Nucleus accumbens (tissue), 56 donors: ENCODE results near the gene GSDMA.

Source experiments
- DNase-seq, 56 donors: peaks; one replicate each; lab custom pipeline; 2025; lab: John Stamatoyannopoulos, UW

GSDMA gene

DNA sequence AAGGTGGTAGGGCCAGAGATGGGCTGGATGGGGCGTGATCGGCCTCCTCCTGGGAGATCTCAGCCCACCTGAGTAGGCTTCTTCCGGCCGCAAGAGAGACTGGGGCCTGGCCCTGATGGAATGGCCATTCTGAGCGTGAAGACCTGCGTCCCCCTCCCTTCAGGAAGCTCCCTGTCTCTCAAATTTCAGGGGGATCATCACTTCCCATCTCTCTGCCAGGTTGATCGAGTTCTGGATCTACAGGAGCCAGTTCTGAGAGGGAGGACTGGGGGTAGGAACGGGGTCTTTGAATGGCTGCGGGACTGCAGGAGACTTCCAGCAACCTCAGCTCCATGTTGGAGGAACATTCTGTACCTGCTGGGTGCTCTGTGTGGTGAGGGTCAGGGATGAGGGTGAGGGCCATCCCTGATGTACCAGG lies 9.3 kb upstream of the GSDMA start:
- DNase-seq, result no peak

DNA sequence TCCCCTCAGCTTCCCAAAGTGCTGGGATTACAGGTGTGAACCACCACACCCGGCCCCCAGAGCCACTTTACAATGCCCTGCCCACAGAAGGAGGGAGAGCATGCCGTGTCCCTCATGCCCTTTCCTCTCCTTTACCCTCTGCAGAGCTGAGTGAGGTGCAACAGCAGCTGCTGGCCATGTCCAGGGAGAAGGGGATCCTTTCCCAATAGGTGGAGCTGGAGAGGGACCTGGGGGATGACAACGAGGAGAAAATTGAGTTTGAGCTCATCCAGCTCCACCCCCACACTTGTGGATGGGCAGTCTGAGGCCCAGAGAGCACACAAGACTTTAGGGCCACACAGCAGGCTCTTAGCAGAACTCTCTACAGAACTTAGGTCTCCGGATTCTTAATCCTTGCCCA lies 7.9 kb upstream of the GSDMA start:
- DNase-seq, result no peak

DNA sequence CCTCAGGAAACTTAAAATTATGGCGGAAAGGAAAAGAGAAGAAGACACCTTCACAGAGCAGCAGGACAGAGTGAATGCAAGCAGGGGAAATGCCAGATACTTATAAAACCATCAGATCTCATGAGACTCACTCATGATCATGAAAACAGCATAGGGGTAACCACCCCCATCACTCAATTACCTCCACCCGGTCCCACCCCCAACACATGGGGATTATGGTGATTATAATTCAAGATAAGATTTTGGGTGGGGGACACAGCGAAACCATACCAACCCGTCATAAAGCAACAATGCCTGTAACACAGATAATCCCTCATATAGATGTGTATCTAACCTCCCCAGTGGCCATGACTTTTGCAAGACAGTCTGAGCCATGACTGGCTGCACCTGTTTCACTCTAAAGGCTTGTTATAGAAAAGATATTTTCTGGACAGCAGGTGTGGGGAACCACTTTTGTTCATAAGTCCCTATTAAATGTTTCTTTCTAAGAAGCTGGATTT lies 7.0 kb upstream of the GSDMA start:
- no peak for DNase-seq

DNA sequence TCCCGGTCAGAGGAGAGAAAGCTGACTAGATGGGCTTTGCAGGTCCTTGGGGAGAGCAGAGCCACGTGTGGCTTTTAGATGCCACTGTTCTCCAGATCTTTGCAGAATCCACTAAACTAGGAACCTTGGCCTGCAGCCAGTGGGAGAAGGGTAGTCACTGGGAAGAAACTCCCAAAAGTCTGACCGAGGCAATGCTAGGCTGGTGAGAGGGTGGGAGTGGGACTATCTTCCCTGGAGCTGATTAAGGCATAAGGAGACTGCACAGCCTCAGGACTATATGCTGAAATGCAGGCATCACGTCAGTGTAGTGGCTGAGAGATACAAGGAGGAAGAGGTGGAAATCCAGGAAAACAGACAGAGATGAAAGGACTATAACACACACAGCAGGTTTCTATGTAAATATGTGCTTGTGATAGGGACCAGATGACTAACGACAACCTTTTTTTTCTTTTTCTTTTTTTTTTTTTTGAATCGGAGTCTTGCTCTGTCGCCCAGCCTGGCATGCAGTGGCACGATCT lies 2.2 kb upstream of the GSDMA start:
- DNase-seq, result no peak

DNA sequence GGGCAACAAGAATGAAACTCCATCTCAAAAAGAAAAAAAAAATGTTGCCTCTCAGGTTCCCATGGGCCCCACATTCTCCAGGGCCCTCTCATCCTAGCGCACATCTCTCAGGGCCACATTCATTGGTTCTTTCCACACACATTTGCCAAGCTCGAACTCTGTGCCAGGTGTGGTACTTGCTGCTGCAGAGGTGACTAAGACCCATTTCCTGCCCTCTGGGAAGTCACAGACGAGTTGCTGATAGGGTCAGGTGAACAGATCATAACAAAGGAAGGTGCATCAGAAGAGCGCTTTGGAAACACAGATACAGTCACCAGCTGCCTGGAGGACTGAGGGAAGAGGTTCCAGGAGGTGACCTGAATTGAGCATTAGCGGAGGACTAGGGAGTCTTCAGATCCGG lies 1.0 kb downstream of the GSDMA start:
- no peak for DNase-seq

DNA sequence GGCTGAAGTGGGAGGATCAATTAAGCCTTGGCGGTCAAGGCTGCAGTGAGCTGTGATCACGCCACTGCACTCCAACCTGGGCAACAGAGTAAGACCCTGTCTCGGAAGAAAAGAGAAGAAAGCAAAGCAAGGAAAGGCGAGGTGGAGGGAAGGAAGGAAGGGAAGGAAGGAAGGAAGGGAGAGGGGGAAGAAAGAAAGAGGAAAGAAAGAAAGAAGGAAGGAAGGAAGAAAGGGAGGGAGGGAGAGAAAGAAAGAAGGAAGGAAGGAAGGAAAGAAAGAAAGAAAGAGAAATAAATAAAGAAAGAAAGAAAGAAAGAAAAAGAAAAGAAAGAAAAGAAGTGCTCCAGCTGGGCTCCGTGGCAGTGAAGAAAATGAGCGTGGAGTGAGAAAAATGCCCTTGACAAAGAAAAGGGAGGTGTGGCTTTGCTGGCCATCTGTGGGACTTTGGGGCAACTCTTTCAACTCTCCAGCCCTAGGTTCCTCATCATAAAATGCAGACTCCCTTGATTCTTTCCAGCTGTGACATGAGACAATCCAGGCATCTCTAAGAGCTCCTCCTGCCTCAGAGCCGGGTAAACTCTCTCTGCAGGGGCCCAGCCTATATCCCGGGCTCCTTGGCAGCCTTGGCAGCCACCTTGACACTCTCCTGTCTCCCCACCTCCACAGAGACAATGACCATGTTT lies 2.4 kb downstream of the GSDMA start:
- no peak for DNase-seq

DNA sequence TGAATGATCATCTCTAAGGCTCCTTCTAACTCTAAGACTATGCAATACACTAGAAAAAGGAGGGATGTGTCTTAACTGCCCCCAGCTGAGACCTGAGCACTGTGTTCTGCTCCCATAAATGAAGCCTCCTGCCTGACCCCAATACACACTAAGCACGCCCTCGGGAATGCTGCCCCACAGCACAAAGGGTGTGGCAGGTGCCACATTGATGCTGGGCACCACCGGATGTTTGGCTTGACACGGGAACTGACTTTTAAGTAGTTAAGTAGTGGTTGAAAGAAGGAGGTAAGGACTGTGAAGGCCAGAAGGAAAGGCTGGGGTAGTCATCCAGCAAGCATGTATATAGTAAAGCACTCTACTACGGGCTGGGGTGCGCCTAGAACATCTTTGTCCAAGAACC lies 4.0 kb downstream of the GSDMA start:
- no peak for DNase-seq

DNA sequence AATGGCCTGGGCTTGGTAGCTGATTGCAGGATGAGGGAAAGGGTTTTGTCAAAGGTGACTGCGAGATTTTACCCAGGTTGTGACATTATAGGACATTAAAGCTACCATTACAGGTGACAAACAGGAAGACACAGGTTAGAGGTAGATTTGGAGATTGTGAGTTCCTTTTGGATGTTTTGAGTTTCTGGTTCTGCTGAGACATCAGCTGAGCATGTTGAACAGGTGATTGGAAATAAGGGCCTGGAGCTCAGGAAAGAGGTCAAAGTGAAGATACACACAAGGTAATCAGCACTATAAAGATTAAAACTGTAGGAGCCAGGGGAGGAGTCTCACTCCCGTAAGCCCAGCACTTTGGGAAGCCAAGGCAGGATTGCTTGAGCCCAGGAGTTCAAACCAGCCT lies 6.0 kb downstream of the GSDMA start:
- DNase-seq, result no peak

DNA sequence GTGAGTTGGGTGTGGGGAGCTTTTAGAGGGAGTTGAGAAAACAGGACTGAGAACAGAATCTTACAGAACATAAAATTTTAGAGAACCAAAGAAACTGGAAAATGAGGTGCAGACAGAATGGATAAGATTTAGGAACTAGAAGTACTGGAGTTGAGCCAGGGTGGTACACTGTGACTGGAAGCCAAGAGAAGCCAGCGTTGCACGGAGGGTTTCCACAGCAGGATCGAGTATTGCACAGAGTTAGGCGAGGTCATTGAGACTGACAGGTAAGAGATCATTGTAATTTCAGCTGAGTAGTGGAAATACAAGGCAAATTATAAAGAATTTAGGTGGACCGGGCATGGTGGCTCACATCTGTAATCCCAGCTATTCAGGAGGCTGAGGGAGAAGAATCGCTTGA lies 6.6 kb downstream of the GSDMA start:
- DNase-seq, result no peak

DNA sequence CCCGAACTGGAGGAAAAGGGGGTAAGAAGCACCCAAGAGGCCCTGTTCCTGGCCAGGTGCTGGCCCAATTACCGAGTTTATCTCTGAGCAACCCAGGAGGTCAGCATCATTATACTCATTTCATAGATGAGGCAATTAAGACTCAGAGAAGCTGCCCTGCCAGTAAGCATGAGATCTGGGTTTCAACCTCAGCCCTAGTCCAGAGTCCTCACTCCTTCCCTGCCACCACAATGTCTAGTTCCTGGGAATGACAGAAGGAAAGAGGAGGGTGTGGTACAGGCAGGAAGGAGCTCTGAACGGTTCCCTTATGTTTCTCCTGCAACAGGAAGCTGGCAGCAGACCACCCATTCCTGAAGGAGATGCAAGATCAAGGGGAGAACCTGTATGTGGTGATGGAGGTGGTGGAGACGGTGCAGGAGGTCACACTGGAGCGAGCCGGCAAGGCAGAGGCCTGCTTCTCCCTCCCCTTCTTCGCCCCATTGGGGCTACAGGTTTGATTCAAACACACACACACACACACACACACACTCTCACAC lies 7.4 kb downstream of the GSDMA start:
- no peak for DNase-seq

DNA sequence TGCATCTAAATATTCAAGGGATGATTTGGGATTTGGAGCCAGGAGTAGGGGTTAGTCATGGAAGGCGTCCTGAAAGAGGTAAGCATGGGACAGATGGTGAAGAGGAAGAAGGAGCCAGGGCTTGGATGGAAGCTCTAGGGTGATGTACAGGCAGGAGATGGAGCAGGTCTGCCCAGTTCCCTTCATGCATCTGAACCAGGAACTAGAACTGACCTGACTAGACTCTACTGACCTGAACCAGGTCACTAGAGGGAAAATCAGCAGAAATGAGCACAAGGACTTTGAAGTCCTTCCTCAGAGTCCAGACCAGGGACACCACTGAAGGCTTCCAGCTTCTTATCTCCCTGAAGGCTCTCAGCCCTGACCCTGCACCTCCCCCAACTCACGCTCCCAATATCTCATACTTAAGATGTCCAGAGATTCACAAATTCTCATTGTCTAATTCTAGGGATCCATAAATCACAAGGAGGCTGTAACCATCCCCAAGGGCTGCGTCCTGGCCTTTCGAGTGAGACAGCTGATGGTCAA lies 8.3 kb downstream of the GSDMA start:
- no peak for DNase-seq

DNA sequence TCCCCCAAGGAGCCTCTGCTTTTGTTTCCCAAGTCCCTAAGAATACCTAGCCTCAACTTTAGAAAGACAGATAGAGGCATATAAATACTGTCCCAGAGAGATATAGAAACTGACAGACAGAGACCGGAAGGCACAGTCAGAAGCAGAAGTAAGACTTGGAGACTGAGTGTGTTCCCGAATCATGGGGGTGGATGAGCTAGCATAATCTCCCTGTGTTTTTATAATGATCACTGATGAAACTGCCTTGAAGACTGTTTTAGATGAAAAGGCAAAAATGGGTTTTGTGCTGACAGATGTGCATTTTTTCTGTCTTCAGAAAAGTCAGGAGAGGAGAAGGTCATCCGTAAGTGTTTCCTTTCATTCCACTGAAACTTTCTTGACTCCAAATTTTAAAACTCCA lies 9.5 kb downstream of the GSDMA start:
- peak in 4 of 56 donors; percentile 6 to 38 (median 10) for DNase-seq

DNA sequence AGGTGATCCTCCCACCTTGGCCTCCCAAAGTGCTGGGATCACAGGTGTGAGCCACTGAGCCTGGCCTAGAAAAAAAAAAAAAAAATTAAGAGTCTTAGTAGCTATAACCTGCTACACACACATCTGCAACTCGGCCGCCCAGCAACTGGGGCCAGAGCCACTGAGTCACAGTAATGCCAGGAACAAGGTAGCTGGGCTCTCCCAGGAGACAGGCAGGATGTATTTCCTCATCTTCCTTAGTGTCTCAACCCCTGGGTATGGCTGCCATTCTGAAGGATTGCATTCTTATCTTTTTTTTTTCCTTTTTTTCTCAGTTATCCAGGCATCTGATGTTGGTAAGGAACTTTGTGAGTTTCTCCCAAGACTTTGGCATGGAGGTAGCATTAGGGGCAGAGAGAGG lies 10.7 kb downstream of the GSDMA start:
- no peak for DNase-seq

DNA sequence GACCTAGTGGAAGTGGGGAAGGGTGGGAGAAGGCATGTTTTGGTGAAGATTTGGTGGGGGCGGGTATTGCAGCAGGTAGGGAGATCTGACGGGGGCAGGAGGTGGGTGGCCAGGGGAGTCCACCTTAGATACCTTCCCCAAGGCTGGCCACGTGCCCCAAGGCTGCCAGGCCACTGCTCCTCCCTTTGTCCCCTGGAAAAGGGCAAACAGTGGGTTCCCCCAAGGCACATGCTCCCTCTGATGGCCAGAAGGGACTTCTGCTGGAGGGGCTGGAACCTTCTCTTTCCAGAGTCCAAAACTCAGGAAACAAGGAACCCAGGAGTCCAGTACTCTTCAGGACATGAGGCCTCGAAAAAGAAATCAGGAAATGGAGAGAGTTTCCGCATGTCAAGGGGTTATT lies 11.6 kb downstream of the GSDMA start:
- DNase-seq, result no peak

DNA sequence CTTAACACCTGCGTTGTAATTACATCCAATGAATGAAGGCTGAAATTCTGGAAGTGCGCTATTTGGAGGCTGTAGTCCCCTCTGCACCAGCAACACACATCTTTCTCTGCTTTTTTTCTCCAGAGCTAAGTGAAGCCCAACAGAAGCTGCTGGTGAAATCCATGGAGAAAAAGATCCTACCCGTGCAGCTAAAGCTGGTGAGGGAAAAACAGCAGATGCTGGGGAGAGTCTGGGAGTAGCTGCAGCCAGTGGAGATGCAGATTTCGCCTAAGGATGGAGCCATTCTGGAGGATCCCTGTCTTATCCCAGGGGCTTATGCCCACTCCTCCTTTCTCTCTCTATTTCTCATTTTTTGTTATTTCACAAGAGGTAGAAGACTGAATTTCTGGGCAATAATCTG lies 13.0 kb downstream of the GSDMA start:
- no peak for DNase-seq

DNA sequence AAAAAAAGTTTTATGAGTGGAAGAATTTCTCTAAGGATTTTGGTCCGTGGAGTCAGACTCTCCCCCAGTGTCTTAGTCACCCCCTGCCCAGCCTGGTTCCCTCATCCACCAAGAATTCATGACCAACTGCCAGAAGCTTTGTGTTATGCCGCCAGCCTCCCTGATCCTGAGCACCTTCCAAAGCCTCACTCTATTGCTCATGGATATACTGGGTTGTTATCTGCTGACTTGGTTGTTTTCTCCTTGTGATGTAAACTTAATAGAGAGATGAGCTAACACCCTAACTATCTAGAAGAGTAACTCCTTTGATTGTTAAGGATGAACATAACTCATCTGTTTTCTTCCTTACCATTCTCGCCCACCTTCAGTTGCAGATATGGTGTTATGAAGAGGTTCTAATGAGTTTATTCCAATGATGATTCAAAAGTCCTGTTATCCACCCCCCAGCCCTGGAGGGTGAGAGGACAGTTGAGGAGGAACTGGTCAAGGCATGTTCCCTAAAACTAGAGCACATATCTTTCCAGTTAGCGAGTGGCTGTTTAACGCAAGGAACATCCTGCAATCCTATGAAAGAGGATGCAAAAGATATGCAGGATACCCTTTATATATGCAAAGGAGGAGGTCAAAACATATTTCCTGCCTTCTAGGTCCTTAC lies 16.3 kb downstream of the GSDMA start:
- DNase-seq, result no peak

DNA sequence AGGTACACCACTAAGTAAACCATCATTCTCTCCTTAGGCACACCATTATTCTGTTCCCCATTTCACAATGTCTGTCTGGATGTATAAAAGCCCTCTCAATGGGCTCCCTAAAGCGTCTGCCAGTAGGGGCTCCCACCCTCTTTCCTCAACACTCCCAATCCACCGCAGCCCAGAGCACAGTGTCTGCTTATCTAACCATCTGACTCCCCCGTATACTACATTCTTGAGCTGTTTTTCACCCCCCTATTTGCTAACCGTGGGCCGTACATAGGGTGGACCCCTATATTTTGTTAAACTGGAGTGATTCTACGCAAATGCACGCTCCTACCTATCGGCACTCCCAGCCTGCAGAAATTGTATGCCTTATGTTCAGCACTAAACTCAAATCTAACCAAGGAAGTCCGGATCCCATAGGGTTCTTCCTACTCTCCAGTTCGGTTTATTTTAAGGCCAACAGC lies 17.1 kb downstream of the GSDMA start:
- DNase-seq, result peak in 8 of 56 donors; percentile 43 to 65 (median 45)

DNA sequence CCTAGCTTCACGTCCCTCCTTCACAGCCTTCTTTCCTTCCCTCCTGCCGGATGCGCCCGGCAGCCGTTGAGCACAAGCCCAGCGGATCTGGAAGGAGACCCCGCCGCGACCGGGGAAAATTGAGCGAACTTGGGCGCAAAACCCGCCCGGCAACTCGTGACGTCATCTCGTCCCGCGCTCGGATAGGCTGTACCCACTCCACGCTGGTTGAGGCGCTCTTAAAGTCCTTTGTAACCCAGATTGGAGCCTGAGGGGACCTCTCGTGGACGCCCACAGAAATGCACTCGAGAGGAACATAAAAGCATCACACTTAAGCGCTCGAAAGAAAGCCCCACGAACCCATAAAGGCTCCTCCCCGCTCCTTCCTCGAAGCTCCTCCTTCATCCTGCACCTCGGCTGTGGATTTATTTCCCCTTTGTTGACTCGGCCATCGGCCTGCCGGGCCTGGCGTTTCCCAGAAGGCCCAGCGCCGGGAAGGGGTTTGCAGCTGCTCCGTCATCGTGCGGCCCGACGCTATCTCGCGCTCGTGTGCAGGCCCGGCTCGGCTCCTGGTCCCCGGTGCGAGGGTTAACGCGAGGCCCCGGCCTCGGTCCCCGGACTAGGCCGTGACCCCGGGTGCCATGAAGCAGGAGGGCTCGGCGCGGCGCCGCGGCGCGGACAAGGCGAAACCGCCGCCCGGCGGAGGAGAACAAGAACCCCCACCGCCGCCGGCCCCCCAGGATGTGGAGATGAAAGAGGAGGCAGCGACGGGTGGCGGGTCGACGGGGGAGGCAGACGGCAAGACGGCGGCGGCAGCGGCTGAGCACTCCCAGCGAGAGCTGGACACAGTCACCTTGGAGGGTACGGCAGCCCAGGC lies 17.8 kb downstream of the GSDMA start, which contains the start of gene PSMD3:
TSS of gene PSMD3 (plus strand) at position 457 of the 856 bp plus-strand sequence. CDS start at position 621, 164 bp downstream.
- peak; percentile 64 to 100 (median 98) for DNase-seq

DNA sequence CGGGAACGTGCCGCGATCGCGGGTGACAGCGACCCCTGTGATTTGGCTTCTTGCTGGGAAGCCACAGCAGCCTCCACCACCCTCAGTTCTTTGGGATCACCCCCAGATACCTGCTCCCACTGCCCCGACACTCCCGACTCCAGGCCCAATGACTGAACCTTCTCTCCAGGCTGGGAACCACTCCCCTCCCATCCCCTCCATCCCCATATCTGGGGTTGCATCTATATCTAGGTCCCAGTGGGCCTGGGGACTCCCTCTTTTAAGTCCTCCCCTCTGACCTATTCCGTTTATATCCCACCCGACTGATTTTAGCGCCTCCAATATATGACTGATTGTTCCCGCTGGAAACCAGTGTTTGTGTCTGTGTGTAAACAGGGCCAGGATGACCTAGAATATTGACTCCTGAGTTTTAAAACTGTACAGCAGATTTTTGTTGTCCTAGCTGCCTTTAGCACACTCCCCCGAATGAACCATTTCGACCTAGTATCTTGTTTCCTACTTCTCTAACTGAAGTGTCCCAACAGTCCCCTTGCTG lies 18.5 kb downstream of the GSDMA start:
- peak in 1 of 56 donors; percentile 28 for DNase-seq

DNA sequence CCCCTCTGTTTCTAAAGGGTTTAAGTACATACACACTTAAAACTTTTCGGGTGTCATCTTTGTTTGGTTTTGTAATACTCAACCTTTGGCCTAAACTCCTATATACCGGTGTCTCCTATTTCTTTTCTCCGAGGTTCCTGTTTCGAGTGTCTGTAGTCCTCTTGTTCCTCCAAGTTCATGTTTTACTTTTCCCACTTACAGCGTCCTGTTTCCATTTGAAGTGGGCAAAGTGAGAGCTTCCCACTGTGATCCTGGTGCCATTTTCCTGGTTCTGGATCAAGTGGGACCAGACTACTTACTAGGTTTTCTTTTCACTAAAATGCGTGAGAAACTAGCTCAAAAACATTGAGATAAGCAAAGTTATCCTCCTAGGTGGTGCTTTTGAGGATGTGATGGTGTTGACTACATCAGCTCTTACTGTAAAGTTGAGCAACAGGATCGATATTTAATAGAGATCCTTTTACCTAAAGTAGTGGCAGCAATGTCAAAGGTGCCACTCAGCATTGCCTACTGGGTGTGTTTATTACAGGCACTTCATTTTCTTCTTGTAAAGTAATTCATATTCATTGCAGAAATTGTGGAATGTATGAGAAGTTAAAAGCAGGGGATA lies 19.1 kb downstream of the GSDMA start:
- no peak for DNase-seq
